Stomach (tissue), 4 donors: Measurements from ENCODE around the gene CGRRF1.

Experiments used
- EP300 ChIP-seq: sonication (generic); formaldehyde crosslinking; IDR thresholded peaks from one replicate; pipeline ENCODE4 v1.6.1; 2017; ENCODE audit warnings: antibody characterized with exemption
- POLR2A ChIP-seq, 4 donors: fragments of 450-650 bp; IDR thresholded peaks; one replicate each; pipeline ENCODE4 v1.6.1; 2016; ENCODE audit warnings: antibody characterized with exemption in 4 of 4, control low read depth in 2 of 4, mild to moderate bottlenecking in 1 of 4, moderate library complexity in 1 of 4
- TF ChIP-seq, protein P1 (sequence below), 7 experiments: fragments of 450-650 bp in 4 of 7; fragments of 200-600 bp in 3 of 7; sonication (generic) in 3 of 7; IDR thresholded peaks; one replicate each; pipeline ENCODE4 v1.5.1; 2016 to 2019; ENCODE audit warnings: antibody characterized with exemption in 7 of 7, control low read depth in 2 of 7, mild to moderate bottlenecking in 1 of 7

DNA sequence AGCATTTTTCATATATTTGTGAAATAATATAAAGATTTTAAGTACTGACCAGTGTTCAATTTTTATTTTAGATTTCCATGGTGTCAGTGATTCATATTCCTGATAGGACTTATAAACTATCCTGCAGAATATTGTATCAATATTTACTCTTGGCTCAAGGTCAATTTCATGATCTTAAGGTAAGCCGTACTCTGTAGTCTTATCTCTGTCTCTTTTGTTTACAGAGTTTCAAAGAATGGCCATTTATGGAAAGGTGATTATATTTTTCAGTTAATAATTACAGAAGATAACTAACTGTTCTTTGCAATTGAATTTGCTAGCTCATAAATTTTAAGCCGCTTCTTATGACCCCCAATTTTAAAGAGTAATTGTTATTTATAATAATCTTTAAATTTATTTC is 27.9 kb downstream of the CGRRF1 start:
- TF ChIP-seq, protein P1, sequence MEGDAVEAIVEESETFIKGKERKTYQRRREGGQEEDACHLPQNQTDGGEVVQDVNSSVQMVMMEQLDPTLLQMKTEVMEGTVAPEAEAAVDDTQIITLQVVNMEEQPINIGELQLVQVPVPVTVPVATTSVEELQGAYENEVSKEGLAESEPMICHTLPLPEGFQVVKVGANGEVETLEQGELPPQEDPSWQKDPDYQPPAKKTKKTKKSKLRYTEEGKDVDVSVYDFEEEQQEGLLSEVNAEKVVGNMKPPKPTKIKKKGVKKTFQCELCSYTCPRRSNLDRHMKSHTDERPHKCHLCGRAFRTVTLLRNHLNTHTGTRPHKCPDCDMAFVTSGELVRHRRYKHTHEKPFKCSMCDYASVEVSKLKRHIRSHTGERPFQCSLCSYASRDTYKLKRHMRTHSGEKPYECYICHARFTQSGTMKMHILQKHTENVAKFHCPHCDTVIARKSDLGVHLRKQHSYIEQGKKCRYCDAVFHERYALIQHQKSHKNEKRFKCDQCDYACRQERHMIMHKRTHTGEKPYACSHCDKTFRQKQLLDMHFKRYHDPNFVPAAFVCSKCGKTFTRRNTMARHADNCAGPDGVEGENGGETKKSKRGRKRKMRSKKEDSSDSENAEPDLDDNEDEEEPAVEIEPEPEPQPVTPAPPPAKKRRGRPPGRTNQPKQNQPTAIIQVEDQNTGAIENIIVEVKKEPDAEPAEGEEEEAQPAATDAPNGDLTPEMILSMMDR (IDR thresholded peaks at IDR 0.05): no peak
- no peak for TF ChIP-seq POLR2A (IDR thresholded peaks at IDR 0.05)
- no peak for TF ChIP-seq EP300
